ENCODE results near the gene NTRK2.

Gene NTRK2

GRCh38 chr9:85016384-85017006, 347.0 kb downstream of the NTRK2 start:
- DNase-seq (ENCODE audit: low read depth, low spot score), result peak; percentile 62

DNA sequence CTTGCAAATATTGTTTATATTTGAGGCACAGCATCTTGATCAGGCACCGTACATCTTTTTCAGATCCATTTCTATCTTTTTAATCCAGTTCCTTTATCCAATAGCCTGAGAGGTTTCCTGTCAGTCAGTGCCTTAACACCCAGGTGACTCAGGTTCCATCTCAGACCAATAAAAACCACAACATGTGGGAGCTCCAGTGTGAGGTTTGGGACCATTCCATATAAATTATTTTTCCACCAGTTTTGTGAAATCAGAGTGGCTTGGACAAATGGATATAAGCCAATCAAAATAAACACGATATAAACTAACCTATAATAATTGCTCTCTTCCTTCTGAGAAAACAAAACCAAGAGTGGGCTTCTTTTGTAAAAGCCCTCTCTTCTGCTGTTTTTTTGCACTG, 351.3 kb downstream of the NTRK2 start:
- peak; percentile 79 for DNase-seq (ENCODE audit: low read depth, low spot score)

DNA sequence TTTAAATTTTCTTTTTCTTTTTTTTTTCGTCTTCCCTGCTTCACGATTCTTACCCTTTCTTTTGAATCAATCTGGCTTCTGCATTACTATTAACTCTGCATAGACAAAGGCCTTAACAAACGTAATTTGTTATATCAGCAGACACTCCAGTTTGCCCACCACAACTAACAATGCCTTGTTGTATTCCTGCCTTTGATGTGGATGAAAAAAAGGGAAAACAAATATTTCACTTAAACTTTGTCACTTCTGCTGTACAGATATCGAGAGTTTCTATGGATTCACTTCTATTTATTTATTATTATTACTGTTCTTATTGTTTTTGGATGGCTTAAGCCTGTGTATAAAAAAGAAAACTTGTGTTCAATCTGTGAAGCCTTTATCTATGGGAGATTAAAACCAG, 352.2 kb downstream of the NTRK2 start:
- DNase-seq (ENCODE audit: low read depth, low spot score), result no peak

- DNase-seq (ENCODE audit: low read depth, low spot score), result no peak
Measured at GRCh38 chr9:85024374-85024773, 354.8 kb downstream of the NTRK2 start.

GRCh38 chr9:85025638-85026037, 356.1 kb downstream of the NTRK2 start:
- no peak for DNase-seq (ENCODE audit: low read depth, low spot score)

- no peak for DNase-seq (ENCODE audit: low read depth, low spot score)
Measured at GRCh38 chr9:85027870-85028269, 358.3 kb downstream of the NTRK2 start.

DNA sequence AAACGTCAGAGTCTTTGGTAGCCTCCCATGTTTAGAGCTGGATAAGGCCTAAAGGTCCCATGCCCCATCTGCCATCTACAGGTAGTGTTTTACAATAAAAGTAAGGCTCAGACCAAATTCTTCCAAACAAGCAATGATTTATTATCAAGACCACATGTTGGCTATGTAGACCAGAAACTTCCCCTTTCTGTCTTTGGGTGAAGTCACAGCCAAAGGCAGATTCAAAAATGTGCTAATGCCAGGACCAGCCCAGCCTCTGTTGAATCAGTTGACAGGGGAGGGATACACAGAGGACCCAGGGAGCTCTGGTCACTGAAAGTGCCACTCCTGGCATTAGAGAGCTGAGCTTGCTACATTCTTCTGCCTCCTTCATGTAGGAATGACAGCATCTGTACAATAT, 360.8 kb downstream of the NTRK2 start:
- DNase-seq (ENCODE audit: low read depth, low spot score), result no peak

- DNase-seq (ENCODE audit: low read depth, low spot score), result no peak
Measured at GRCh38 chr9:85036496-85036895, 367.0 kb downstream of the NTRK2 start.

- no peak for DNase-seq (ENCODE audit: low read depth, low spot score)
Measured at GRCh38 chr9:85038061-85038460, 368.5 kb downstream of the NTRK2 start.

- DNase-seq (ENCODE audit: low read depth, low spot score), result peak; percentile 92
Measured at GRCh38 chr9:85038824-85039608, 369.5 kb downstream of the NTRK2 start.

GRCh38 chr9:85040146-85040545, 370.6 kb downstream of the NTRK2 start:
- no peak for DNase-seq (ENCODE audit: low read depth, low spot score)

GRCh38 chr9:85040821-85041465, 371.4 kb downstream of the NTRK2 start:
- DNase-seq (ENCODE audit: low read depth, low spot score), result peak; percentile 39

GRCh38 chr9:85041466-85042137, 372.1 kb downstream of the NTRK2 start:
- DNase-seq (ENCODE audit: low read depth, low spot score), result no peak

DNA sequence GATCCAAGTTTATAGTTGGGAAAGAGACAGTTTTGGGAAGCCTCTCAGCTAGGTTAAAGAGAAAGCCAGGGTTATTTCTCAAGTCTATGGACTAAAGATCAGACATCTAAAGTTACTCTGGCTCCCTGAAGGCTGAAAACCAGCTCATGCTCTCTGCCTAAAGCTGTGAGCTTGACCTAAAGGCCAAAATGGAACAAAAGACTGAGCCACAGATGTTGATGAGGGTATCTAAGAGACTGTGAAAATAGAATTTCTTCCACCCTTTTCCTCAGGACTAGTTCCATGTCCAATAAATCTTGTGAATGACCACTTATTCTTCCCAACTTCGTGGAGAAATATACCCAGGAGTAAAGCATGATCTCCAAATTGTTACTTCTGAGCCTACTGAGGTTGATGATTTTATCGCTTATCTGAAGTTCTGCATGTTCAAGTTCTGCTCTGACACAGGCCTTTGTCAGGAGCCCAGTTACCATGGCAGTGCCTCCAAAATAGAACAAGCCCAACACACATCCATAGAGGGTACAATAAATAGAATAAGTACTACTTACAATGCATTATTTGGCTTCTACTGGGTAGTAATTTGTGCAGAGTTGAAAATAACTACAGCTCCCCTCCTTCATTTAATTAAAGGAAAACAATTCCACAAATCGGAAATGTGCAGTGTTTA, 373.6 kb downstream of the NTRK2 start:
- DNase-seq (ENCODE audit: low read depth, low spot score), result no peak

DNA sequence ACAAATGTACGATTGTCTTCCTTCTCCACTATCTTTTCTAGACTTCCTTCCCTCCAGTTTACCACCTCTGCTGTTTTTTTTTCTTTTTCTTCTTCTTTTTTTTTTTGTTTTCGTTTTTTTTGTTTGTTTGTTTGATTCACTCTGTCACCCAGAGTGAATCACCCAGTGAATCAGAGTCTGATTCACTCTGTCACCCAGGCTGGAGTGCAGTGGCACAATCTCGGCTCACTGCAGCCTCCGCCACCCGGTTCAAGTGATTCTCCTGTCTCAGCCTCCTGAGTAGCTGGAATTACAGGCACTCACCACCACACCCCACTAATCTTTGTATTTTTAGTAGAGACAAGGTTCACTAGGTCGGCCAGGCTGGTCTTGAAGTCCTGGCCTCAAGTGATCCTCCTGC, 375.7 kb downstream of the NTRK2 start:
- DNase-seq (ENCODE audit: low read depth, low spot score), result no peak

DNA sequence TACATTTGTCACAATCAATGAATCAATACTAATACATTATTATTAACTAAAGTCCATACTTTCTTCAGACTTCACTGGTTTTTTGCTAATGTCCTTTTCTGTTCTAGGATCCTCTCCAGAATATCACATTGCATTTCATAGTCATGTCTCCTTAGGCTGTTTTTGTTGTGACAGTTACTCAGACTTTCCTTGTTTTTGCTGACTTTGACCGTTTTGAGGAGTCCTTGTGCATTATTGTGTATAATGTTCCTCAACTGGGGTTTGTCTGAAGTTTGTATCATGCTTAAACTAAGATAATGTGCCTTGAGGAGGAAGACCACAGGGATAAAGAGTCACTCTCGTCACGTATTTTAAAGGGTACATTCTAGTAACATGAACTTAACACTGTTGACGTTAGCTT, 376.9 kb downstream of the NTRK2 start:
- DNase-seq (ENCODE audit: low read depth, low spot score), result no peak

- peak; percentile 16 for DNase-seq (ENCODE audit: low read depth, low spot score)
Measured at GRCh38 chr9:85053206-85053786, 383.8 kb downstream of the NTRK2 start.

GRCh38 chr9:85054017-85054416, 384.5 kb downstream of the NTRK2 start:
- DNase-seq (ENCODE audit: low read depth, low spot score), result no peak

GRCh38 chr9:85055506-85056202, 386.1 kb downstream of the NTRK2 start:
- no peak for DNase-seq (ENCODE audit: low read depth, low spot score)

DNA sequence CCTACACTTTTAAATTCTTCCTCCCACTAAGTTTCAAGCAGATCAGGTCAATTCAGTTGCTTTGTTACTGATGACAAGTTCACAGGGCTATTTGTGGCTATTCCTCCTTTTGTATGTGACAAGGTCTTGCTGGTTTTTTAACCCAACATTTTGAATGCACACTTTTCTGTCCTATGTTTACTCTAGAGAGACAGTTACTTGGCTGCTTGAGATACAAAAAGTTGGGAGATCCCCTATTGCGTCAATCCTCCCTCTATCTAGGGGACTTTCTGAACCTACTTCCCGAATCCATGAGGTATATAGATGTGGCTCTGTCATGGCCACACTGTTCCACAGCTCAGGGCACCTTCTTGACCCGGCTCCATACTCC, 386.7 kb downstream of the NTRK2 start:
- DNase-seq (ENCODE audit: low read depth, low spot score), result no peak

- no peak for DNase-seq (ENCODE audit: low read depth, low spot score)
Measured at GRCh38 chr9:85061969-85062368, 392.4 kb downstream of the NTRK2 start.
